Breast epithelium (tissue), 4 donors: ENCODE results near the gene GHRHR. TPM values are rescaled to one million over a fixed set of nuclear protein-coding genes. Genes with fewer than 3 reads are reported as not detected.
A peak's percentile ranks its signal among the peaks of the same experiment; 100 is the strongest.

ENCODE experiments used
- DNase-seq, 2 donors: peaks; one replicate each; pipeline ENCODE4 v3.0.0-alpha.2; 2019; ENCODE audit warnings: low spot score in 2 of 2
- H3K27ac ChIP-seq, 2 donors: fragments of 200-600 bp; sonication (generic) in 1 of 2; one replicate each; pipeline ENCODE4 v1.5.1; 2016 to 2019; ENCODE audit warnings: mild to moderate bottlenecking in 1 of 2
- H3K27me3 ChIP-seq, 2 donors: fragments of 200-600 bp; sonication (generic) in 1 of 2; one replicate each; pipeline versions ENCODE4 v1.5.1 to v1.6.0; 2017 to 2019; ENCODE audit warnings: control low read depth in 1 of 2, mild to moderate bottlenecking in 1 of 2
- H3K36me3 ChIP-seq: fragments of 200-600 bp; one replicate; pipeline ENCODE4 v1.5.1; 2019
- H3K4me1 ChIP-seq, 2 donors: fragments of 200-600 bp; sonication (generic); one replicate each; pipeline ENCODE4 v1.5.1; 2016 to 2019; ENCODE audit warnings: control low read depth in 1 of 2
- H3K4me3 ChIP-seq, 3 donors: fragments of 200-600 bp; sonication (generic); 1 replicate in 2 of 3; 2 replicates in 1 of 3; pipeline ENCODE4 v1.5.1; 2016 to 2019; ENCODE audit warnings: mild to moderate bottlenecking in 3 of 3, moderate library complexity in 2 of 3
- H3K9me3 ChIP-seq, 2 donors: fragments of 200-600 bp; sonication (generic) in 1 of 2; one replicate each; pipeline ENCODE4 v1.5.1; 2016 to 2019; ENCODE audit warnings: control low read depth in 1 of 2
- CTCF ChIP-seq, 3 donors: fragments of 450-650 bp; IDR thresholded peaks; one replicate each; pipeline ENCODE4 v1.5.1; 2016 to 2017; ENCODE audit warnings: antibody characterized with exemption in 3 of 3, mild to moderate bottlenecking in 3 of 3, moderate library complexity in 3 of 3
- POLR2A ChIP-seq: fragments of 450-650 bp; IDR thresholded peaks from one replicate; pipeline ENCODE4 v1.6.1; 2016; ENCODE audit warnings: antibody characterized with exemption, mild to moderate bottlenecking, moderate library complexity
- POLR2AphosphoS5 ChIP-seq, 3 donors: sonication (generic); formaldehyde crosslinking; IDR thresholded peaks; one replicate each; pipeline ENCODE4 v1.6.1; 2017; ENCODE audit warnings: antibody characterized with exemption in 3 of 3
- intact Hi-C: fragments of 100-400 bp; cut with DNase I; formaldehyde crosslinking; loops from one replicate; pipeline ENCODE4 v1.15.1; 2023; ENCODE audit warnings: low total_unique reads
- total RNA-seq, 3 donors: library from RNA; depleted of rRNA; stranded (reverse); fragments of >200 nt; gene quantifications; one replicate each; pipeline ENCODE4 v1.1.0, GENCODE V29; 2016

The GHRHR gene
- total RNA-seq, 3 donors from 2014 or later: not detected

- H3K27ac ChIP-seq: no peak overlapping the region
- no peak overlapping the region for H3K4me3 ChIP-seq
- no peaks in the 10 kb centered on the region for H3K27me3 ChIP-seq
- intact Hi-C loops: no loop called here
- H3K9me3 ChIP-seq: no peaks in the 10 kb centered on the region
- no peak for DNase-seq
- no peaks in the 10 kb centered on the region for H3K4me1 ChIP-seq
- TF ChIP-seq POLR2AphosphoS5 (IDR thresholded peaks at IDR 0.05): no peak
- no peak for TF ChIP-seq CTCF (IDR thresholded peaks at IDR 0.05)
- no peak for TF ChIP-seq POLR2A
- H3K36me3 ChIP-seq: no peaks in the 10 kb centered on the region
Observed at GRCh38 chr7:30986738-30987137, 23.0 kb downstream of the GHRHR start.

GRCh38 chr7:30987178-30987577 lies 23.4 kb downstream of the GHRHR start:
- no peak for DNase-seq
- no peaks in the 10 kb centered on the region for H3K36me3 ChIP-seq
- H3K4me3 ChIP-seq: no peak overlapping the region
- H3K9me3 ChIP-seq: no peaks in the 10 kb centered on the region
- H3K27ac ChIP-seq: no peak overlapping the region
- H3K4me1 ChIP-seq: no peaks in the 10 kb centered on the region
- intact Hi-C loops: no loop called here
- no peaks in the 10 kb centered on the region for H3K27me3 ChIP-seq
- no peak for TF ChIP-seq POLR2AphosphoS5 (IDR thresholded peaks at IDR 0.05)
- TF ChIP-seq POLR2A: no peak
- TF ChIP-seq CTCF (IDR thresholded peaks at IDR 0.05): no peak

- TF ChIP-seq POLR2AphosphoS5 (IDR thresholded peaks at IDR 0.05) (no peak), POLR2A (no peak), CTCF (IDR thresholded peaks at IDR 0.05) (no peak)
- intact Hi-C loops: no loop called here
- Histone ChIP-seq H3K4me1 (no peaks in the 10 kb centered on the region), H3K27me3 (no peaks in the 10 kb centered on the region), H3K27ac (no peak overlapping the region), H3K9me3 (no peaks in the 10 kb centered on the region), H3K4me3 (no peak overlapping the region), H3K36me3 (no peaks in the 10 kb centered on the region)
- no peak for DNase-seq
Observed at GRCh38 chr7:30987936-30988335, 24.2 kb downstream of the GHRHR start.

GRCh38 chr7:30988351-30989005 lies 24.7 kb downstream of the GHRHR start:
- Histone ChIP-seq H3K4me3 (no peak overlapping the region), H3K27me3 (no peaks in the 10 kb centered on the region), H3K36me3 (no peaks in the 10 kb centered on the region), H3K4me1 (no peaks in the 10 kb centered on the region), H3K27ac (no peak overlapping the region), H3K9me3 (no peaks in the 10 kb centered on the region)
- intact Hi-C loops: no loop called here
- DNase-seq: peak in 1 of 2 donors; percentile 28
- TF ChIP-seq CTCF (IDR thresholded peaks at IDR 0.05): no peak
- no peak for TF ChIP-seq POLR2AphosphoS5 (IDR thresholded peaks at IDR 0.05)
- TF ChIP-seq POLR2A: no peak

- intact Hi-C loops: no loop called here
- TF ChIP-seq CTCF (IDR thresholded peaks at IDR 0.05): no peak
- no peak for TF ChIP-seq POLR2AphosphoS5 (IDR thresholded peaks at IDR 0.05)
- TF ChIP-seq POLR2A: no peak
Observed at GRCh38 chr7:30989008-30989823, 25.5 kb downstream of the GHRHR start.

More at GRCh38 chr7:30989008-30989823, 25.5 kb downstream of the GHRHR start:
- Histone ChIP-seq H3K4me3 (no peak overlapping the region), H3K36me3 (no peaks in the 10 kb centered on the region), H3K27me3 (no peaks in the 10 kb centered on the region), H3K27ac (no peak overlapping the region), H3K9me3 (no peaks in the 10 kb centered on the region), H3K4me1 (no peaks in the 10 kb centered on the region)
- no peak for DNase-seq
